GM12878 (cell line): ENCODE data around the gene IQGAP2. TPM values are rescaled to one million over a fixed set of nuclear protein-coding genes. Genes with fewer than 3 reads are reported as not detected.

Source experiments
- ATAC-seq: fragments of 200-7000 bp; cut with Tn5 transposase; 3 replicates; pipeline ENCODE4 v1.9.1; 2020; ENCODE audit warnings: mild to moderate bottlenecking, moderate library complexity
- BruUV-seq: library from RNA; stranded (reverse); fragments of 400-500 nt; replicated peaks from 2 replicates; lab custom pipeline; 2021; lab: Mats Ljungman, UMichigan
- CTCF ChIA-PET: fragments of 300-600 bp; sonication (Branson Sonifier 250); formaldehyde crosslinking; extraction: SDS; loops from one replicate; lab custom pipeline; 2021; ENCODE audit warnings: inconsistent platforms; lab: Yijun Ruan, JAX
- POLR2A ChIA-PET: fragments of 350-600 bp; formaldehyde crosslinking; extraction: SDS; loops from one replicate; lab custom pipeline; 2021; ENCODE audit warnings: inconsistent platforms; lab: Charles Lee
- RAD21 ChIA-PET: fragments of 300-600 bp; sonication (Branson Sonifier 250); formaldehyde crosslinking; loops from one replicate; lab custom pipeline; 2023; ENCODE audit warnings: antibody characterized with exemption; ENCODE audit not compliant: unreplicated experiment; lab: Charles Lee
- SMC1A ChIA-PET: fragments of 300-600 bp; sonication (Branson Sonifier 250); formaldehyde crosslinking; loops from one replicate; lab custom pipeline; 2023; ENCODE audit not compliant: unreplicated experiment, uncharacterized antibody; lab: Charles Lee
- DNase-seq: peaks from one replicate; pipeline ENCODE4 v3.0.0-alpha.2; 2011; ENCODE audit warnings: low read depth, low spot score
- FAIRE-seq: peaks from 3 replicates; lab custom pipeline; 2011; peaks lifted over from hg19 to GRCh38; lab: Jason Lieb, UNC
- H2AFZ ChIP-seq: 2 replicates; pipeline ENCODE4 v1.6.0; 2011; ENCODE audit warnings: low read depth, low read length, control low read depth; ENCODE audit not compliant: control insufficient read depth
- H3K27ac ChIP-seq: 2 replicates; pipeline ENCODE4 v1.5.1; 2011; ENCODE audit warnings: control low read depth; ENCODE audit not compliant: control insufficient read depth, insufficient read depth
- H3K27me3 ChIP-seq, 2 experiments: replicated peaks in 1 of 2; 2 replicates each; pipeline versions ENCODE4 v1.6.0 to v1.6.1; 2011; ENCODE audit warnings: low read length in 1 of 2; ENCODE audit not compliant: control insufficient read depth in 2 of 2, insufficient read depth in 2 of 2
- H3K36me3 ChIP-seq, 2 experiments: 2 replicates each; pipeline ENCODE4 v1.5.1; 2011; ENCODE audit warnings: low read length in 1 of 2; ENCODE audit not compliant: control insufficient read depth in 2 of 2, insufficient read depth in 2 of 2
- H3K4me1 ChIP-seq: 2 replicates; pipeline ENCODE4 v1.6.1; 2011; ENCODE audit warnings: mild to moderate bottlenecking, low read length, moderate library complexity, mixed read lengths; ENCODE audit not compliant: control insufficient read depth, insufficient read depth
- H3K4me2 ChIP-seq: 2 replicates; pipeline ENCODE4 v1.6.0; 2011; ENCODE audit warnings: control low read depth; ENCODE audit not compliant: control insufficient read depth, insufficient read depth
- H3K4me3 ChIP-seq: fragments of 200-600 bp; sonication (generic); 2 replicates; pipeline ENCODE4 v1.5.1; 2016
- H3K79me2 ChIP-seq: 2 replicates; pipeline ENCODE4 v1.6.0; 2011; ENCODE audit warnings: low read length; ENCODE audit not compliant: control insufficient read depth, insufficient read depth
- H3K9ac ChIP-seq: 2 replicates; pipeline ENCODE4 v1.8.0; 2011; ENCODE audit warnings: low read length, control low read depth, mixed read lengths; ENCODE audit not compliant: control insufficient read depth, insufficient read depth
- H3K9me3 ChIP-seq: replicated peaks from 3 replicates; pipeline ENCODE4 v1.5.1; 2011; ENCODE audit warnings: mild to moderate bottlenecking, low read length; ENCODE audit not compliant: control insufficient read depth, insufficient read depth
- H4K20me1 ChIP-seq: 2 replicates; pipeline ENCODE4 v1.6.0; 2011; ENCODE audit not compliant: control insufficient read depth, insufficient read depth
- CEBPZ ChIP-seq: fragments of 150-350 bp; IDR thresholded peaks from 2 replicates; pipeline ENCODE4 v1.6.1; 2016; ENCODE audit warnings: low read depth, low read length
- IKZF2 ChIP-seq, 2 experiments: fragments of 450-650 bp; IDR thresholded peaks; 2 replicates each; pipeline ENCODE4 v1.6.1; 2017; ENCODE audit warnings: mild to moderate bottlenecking in 2 of 2, moderate library complexity in 2 of 2
- IRF4 ChIP-seq: IDR thresholded peaks from 2 replicates; pipeline ENCODE4 v1.6.1; 2011; ENCODE audit warnings: low read depth, low read length
- WRNIP1 ChIP-seq: IDR thresholded peaks from 2 replicates; pipeline ENCODE4 v1.6.1; 2011; ENCODE audit warnings: low read depth, low read length, improper control_type of control experiment, borderline replicate concordance
- ZBTB40 ChIP-seq: fragments of 450-650 bp; IDR thresholded peaks from 2 replicates; pipeline ENCODE4 v1.6.1; 2016; ENCODE audit warnings: mild to moderate bottlenecking, moderate library complexity, borderline replicate concordance
- ZNF687 ChIP-seq: fragments of 450-650 bp; IDR thresholded peaks from 2 replicates; pipeline ENCODE4 v1.6.1; 2017; ENCODE audit warnings: mild to moderate bottlenecking, moderate library complexity
- ZSCAN29 ChIP-seq: fragments of 450-650 bp; IDR thresholded peaks from 2 replicates; pipeline ENCODE4 v1.6.1; 2017; ENCODE audit warnings: mild to moderate bottlenecking, moderate library complexity
- ZZZ3 ChIP-seq: IDR thresholded peaks from 2 replicates; pipeline ENCODE4 v1.6.1; 2011; ENCODE audit warnings: low read depth; ENCODE audit not compliant: control insufficient read depth, insufficient read length
- WGBS: methylation state at CpG from one replicate; pipeline ENCODE4 v1.1.6; 2016; ENCODE audit warnings: low lambda C conversion rate; ENCODE audit not compliant: insufficient replicate concordance, insufficient coverage; ENCODE audit errors: missing lambda C conversion rate; 5-methylcytosine and 5-hydroxymethylcytosine counted together
- in situ Hi-C: fragments of 300-500 bp; cut with MboI; formaldehyde crosslinking; loops from 9 replicates; pipeline ENCODE4 v1.14.3; 2018; ENCODE audit warnings: mixed read lengths
- intact Hi-C: fragments of 100-400 bp; cut with micrococcal nuclease; formaldehyde crosslinking; loops from one replicate; pipeline ENCODE4 v1.14.2; 2022; ENCODE audit not compliant: unreplicated experiment
- polyA plus RNA-seq, 11 experiments: library from polyadenylated mRNA; depleted of rRNA in 4 of 11; unstranded in 6 of 11; stranded (reverse) in 5 of 11; fragments of >200 nt; fragmentation: Nextera tagmentation in 4 of 11; fragmentation: Illumina TruSeq in 1 of 11; extraction: Ambion mirVana in 4 of 11; extraction: Trizol in 1 of 11; gene quantifications; 1 replicate in 1 of 11; 2 replicates in 10 of 11; pipeline versions ENCODE4 v1.2.1 to v1.2.3, GENCODE V29; 2011 to 2016; ENCODE audit warnings: inconsistent platforms in 2 of 11, missing spikeins in 2 of 11, low read depth in 1 of 11
- total RNA-seq, 4 experiments: library from RNA; depleted of rRNA in 3 of 4; stranded (reverse); fragments of >200 nt in 3 of 4; fragmentation: Illumina TruSeq in 1 of 4; extraction: Trizol in 1 of 4; gene quantifications; 2 replicates each; pipeline versions ENCODE4 v1.2.1 to v1.2.3, GENCODE V29; 2013 to 2021

IQGAP2 gene
- total and polyA plus RNA-seq, 10 of the 15 experiments (the other 5 are each of a cell fraction or from before 2014, with no cell fraction given) = 14.5 to 41.4 (median 21.8) TPM

GRCh38 chr5:76607353-76607871, 204.3 kb downstream of the IQGAP2 start:
- Histone ChIP-seq H3K27me3 (no peaks in the 10 kb centered on the region), H3K4me1 (no peaks in the 10 kb centered on the region), H3K9me3 (no peaks in the 10 kb centered on the region), H3K4me3 (no peak overlapping the region), H3K79me2 (no peaks in the 10 kb centered on the region), H3K36me3 (peaks cover 0 to 3% of the 10 kb centered on the region in 2 experiments; a peak in 1 of 4 replicates), H3K27ac (no peak overlapping the region), H3K4me2 (no peak overlapping the region), H2AFZ (no peak overlapping the region), H3K9ac (no peak overlapping the region), H4K20me1 (no peaks in the 10 kb centered on the region)
- ChIA-PET POLR2A (interaction anchor here (1.1 kb wide), 1 partner anchor 168 kb away, joined by 3 read pairs; no protein-coding TSS in a partner anchor), CTCF (interaction anchor here (0.9 to 2.6 kb wide), 6 partner anchors 24 to 211 kb away, joined by 3 to 17 read pairs (median 6); no protein-coding TSS in a partner anchor), SMC1A (interaction anchor here (0.5 to 4.7 kb wide), 8 partner anchors 20 to 205 kb away, joined by 3 to 44 read pairs (median 3); no protein-coding TSS in a partner anchor), RAD21 (interaction anchor here (0.7 to 12.9 kb wide), 5 partner anchors 9 to 169 kb away, joined by 3 to 166 read pairs (median 3); no protein-coding TSS in a partner anchor)
- DNase-seq = no peak
- in situ Hi-C loops = no loop called here
- BruUV-seq = no TSS peak
- WGBS = 29% methylated on average over 9 of the region's 9 CpGs
- no peak for FAIRE-seq
- ATAC-seq = no peak
- intact Hi-C loops = no loop called here
- TF ChIP-seq ZNF687 = no peak
- no peak for TF ChIP-seq ZBTB40
- TF ChIP-seq WRNIP1 = no peak
- no peak for TF ChIP-seq IRF4
- no peak for TF ChIP-seq ZZZ3
- TF ChIP-seq ZSCAN29 = no peak
- no peak for TF ChIP-seq CEBPZ
- TF ChIP-seq IKZF2 (IDR thresholded peaks at IDR 0.05) = no peak
